Measurements from ENCODE around the gene KNL1.
"Not testable (repeated sequence)": the region's sequence is repeated elsewhere in the genome, so short reads cannot be mapped to it uniquely, and the experiment has no call there.

Gene KNL1

DNA sequence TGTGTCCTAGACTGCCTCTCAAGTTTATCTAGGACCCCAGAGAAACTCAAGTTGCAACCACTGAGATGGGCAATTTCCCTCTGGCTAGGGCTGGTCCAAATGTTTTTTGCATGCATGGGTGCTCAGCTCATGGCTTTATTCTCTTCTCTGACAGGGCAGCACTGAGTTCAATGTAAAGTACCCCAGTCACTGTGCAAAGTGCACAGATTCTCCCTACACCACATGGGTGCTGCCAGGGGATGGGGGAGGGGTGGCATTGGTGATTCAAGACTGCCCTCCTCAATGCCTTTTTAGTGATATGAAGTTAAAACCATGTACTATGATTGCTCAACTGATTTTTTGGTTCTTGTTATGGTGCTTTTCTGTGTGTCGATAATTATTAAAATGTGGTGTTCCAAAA lies 86.1 kb downstream of the KNL1 start:
- TF ChIP-seq, protein P1, sequence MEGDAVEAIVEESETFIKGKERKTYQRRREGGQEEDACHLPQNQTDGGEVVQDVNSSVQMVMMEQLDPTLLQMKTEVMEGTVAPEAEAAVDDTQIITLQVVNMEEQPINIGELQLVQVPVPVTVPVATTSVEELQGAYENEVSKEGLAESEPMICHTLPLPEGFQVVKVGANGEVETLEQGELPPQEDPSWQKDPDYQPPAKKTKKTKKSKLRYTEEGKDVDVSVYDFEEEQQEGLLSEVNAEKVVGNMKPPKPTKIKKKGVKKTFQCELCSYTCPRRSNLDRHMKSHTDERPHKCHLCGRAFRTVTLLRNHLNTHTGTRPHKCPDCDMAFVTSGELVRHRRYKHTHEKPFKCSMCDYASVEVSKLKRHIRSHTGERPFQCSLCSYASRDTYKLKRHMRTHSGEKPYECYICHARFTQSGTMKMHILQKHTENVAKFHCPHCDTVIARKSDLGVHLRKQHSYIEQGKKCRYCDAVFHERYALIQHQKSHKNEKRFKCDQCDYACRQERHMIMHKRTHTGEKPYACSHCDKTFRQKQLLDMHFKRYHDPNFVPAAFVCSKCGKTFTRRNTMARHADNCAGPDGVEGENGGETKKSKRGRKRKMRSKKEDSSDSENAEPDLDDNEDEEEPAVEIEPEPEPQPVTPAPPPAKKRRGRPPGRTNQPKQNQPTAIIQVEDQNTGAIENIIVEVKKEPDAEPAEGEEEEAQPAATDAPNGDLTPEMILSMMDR (IDR thresholded peaks at IDR 0.05; ENCODE audit: low read length), result no peak
- TF ChIP-seq EZH2 (IDR thresholded peaks at IDR 0.05; ENCODE audit: borderline replicate concordance, low read length), result no peak
- Histone ChIP-seq H3K9me2 (ENCODE audit: low read depth, low read length) (no peaks in the 10 kb centered on the region), H3K79me2 (ENCODE audit: insufficient read depth, low read length) (no peaks in the 10 kb centered on the region), H3K9me3 (ENCODE audit: low read length) (no peaks in the 10 kb centered on the region), H4K20me1 (ENCODE audit: insufficient read depth, low read length) (no peaks in the 10 kb centered on the region), H3K4me1 (ENCODE audit: insufficient read depth, low read length, severe bottlenecking) (peaks cover 16% of the 10 kb centered on the region), H3K4me2 (ENCODE audit: low read length) (peak overlapping the region; percentile 34; the same call in 1 of the 2 replicates), H3K27me3 (ENCODE audit: insufficient read depth, low read length) (no peaks in the 10 kb centered on the region), H3K36me3 (ENCODE audit: insufficient read depth, low read length) (no peaks in the 10 kb centered on the region), H3K27ac (ENCODE audit: low read depth, low read length, poor library complexity, severe bottlenecking) (peak overlapping the region; percentile 80), H3K9ac (ENCODE audit: low read length) (no peak overlapping the region), H3F3A (ENCODE audit: insufficient read depth, low read length) (0 out of 2 replicates have a peak, but pooled peaks cover 6% of the 10 kb centered on the region), H3K4me3 (ENCODE audit: low read depth, low read length, poor library complexity, severe bottlenecking) (no peak overlapping the region), H2AFZ (ENCODE audit: low read length) (no peak overlapping the region)

DNA sequence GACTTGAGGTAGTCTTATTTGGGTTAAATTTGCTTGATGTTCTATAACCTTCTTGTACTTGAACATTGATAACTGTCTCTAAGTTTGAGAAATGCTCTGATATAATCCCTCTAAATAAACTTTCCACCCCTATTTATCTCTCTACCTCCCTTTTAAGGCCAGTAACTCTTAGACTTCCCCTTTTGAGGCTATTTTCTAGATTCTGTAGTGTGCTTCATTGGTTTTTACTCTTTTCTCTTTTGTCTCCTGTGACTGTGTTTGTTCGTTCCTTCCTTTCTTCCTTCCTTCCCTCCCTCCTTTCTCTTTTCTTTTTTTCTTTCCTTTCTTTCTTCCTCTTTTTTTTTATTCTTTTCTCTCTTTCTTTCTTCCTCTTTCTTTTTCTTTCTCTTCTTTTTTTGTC lies 86.9 kb downstream of the KNL1 start:
- H3K9me3 ChIP-seq (ENCODE audit: low read length); H2AFZ ChIP-seq (ENCODE audit: low read length); H4K20me1 ChIP-seq (ENCODE audit: insufficient read depth, low read length); H3K79me2 ChIP-seq (ENCODE audit: insufficient read depth, low read length); H3K4me3 ChIP-seq (ENCODE audit: low read depth, low read length, poor library complexity, severe bottlenecking); H3K36me3 ChIP-seq (ENCODE audit: insufficient read depth, low read length); H3F3A ChIP-seq (ENCODE audit: insufficient read depth, low read length); H3K27me3 ChIP-seq (ENCODE audit: insufficient read depth, low read length); H3K9ac ChIP-seq (ENCODE audit: low read length); H3K9me2 ChIP-seq (ENCODE audit: low read depth, low read length): not testable (repeated sequence)
- peak overlapping the region; percentile 34; the same call in 1 of the 2 replicates for H3K4me2 ChIP-seq (ENCODE audit: low read length)
- H3K27ac ChIP-seq (ENCODE audit: low read depth, low read length, poor library complexity, severe bottlenecking), result peak overlapping the region; percentile 80
- H3K4me1 ChIP-seq (ENCODE audit: insufficient read depth, low read length, severe bottlenecking), result peaks cover 16% of the 10 kb centered on the region

DNA sequence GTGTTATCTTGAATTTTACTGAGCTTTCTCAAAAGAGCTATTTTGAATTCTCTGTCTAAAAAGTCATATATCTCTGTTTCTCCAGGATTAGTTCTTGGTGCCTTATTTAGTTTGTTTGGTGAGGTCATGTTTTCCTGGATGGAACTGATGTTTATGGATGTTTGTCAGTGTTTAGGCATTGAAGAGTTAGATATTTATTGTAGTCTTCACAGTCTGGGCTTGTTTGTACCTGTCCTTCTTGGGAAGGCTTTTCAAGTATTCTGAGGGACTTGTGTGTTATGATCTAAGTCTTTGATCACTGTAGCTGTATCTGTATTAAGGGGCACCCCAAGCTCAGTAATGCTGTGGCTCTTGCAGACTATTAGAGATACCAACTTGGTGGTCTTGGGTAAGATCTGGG lies 90.3 kb downstream of the KNL1 start:
- Histone ChIP-seq H3K4me2 (ENCODE audit: low read length) (no peak overlapping the region), H3K4me3 (ENCODE audit: low read depth, low read length, poor library complexity, severe bottlenecking) (no peak overlapping the region), H4K20me1 (ENCODE audit: insufficient read depth, low read length) (no peaks in the 10 kb centered on the region), H2AFZ (ENCODE audit: low read length) (no peak overlapping the region), H3K36me3 (ENCODE audit: insufficient read depth, low read length) (no peaks in the 10 kb centered on the region), H3K9me2 (ENCODE audit: low read depth, low read length) (no peaks in the 10 kb centered on the region), H3K4me1 (ENCODE audit: insufficient read depth, low read length, severe bottlenecking) (peaks cover 16% of the 10 kb centered on the region), H3K9ac (ENCODE audit: low read length) (no peak overlapping the region), H3K9me3 (ENCODE audit: low read length) (no peaks in the 10 kb centered on the region), H3K27me3 (ENCODE audit: insufficient read depth, low read length) (no peaks in the 10 kb centered on the region), H3F3A (ENCODE audit: insufficient read depth, low read length) (0 out of 2 replicates have a peak, but pooled peaks cover 6% of the 10 kb centered on the region), H3K79me2 (ENCODE audit: insufficient read depth, low read length) (no peaks in the 10 kb centered on the region), H3K27ac (ENCODE audit: low read depth, low read length, poor library complexity, severe bottlenecking) (no peak overlapping the region)
- TF ChIP-seq EZH2 (IDR thresholded peaks at IDR 0.05; ENCODE audit: borderline replicate concordance, low read length), result no peak
- TF ChIP-seq, protein P1 (IDR thresholded peaks at IDR 0.05; ENCODE audit: low read length), result no peak

DNA sequence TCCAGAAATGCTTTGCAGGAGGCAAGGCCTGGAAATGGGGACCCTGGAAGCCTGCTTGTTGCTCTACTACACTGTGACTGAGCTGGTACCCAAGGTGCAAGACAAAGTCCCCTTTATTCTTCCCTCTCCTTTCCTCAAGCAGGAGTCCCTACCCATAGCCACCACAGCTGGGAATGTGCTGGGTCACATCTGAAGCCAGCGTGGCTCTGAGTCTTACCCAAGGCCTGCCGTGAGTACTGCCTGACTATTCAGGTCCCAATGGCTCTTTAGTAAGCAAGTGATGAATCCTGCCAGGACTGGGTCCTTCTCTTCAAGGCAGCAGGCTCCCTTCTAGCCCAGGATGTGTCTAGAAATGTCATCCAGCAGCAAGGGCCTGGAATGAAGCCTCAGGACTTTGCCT lies 91.3 kb downstream of the KNL1 start:
- Histone ChIP-seq H3F3A (ENCODE audit: insufficient read depth, low read length) (0 out of 2 replicates have a peak, but pooled peaks cover 5% of the 10 kb centered on the region), H3K4me3 (ENCODE audit: low read depth, low read length, poor library complexity, severe bottlenecking) (no peak overlapping the region), H4K20me1 (ENCODE audit: insufficient read depth, low read length) (no peaks in the 10 kb centered on the region), H3K36me3 (ENCODE audit: insufficient read depth, low read length) (no peaks in the 10 kb centered on the region), H3K9me3 (ENCODE audit: low read length) (no peaks in the 10 kb centered on the region), H3K4me2 (ENCODE audit: low read length) (no peak overlapping the region), H2AFZ (ENCODE audit: low read length) (no peak overlapping the region), H3K27ac (ENCODE audit: low read depth, low read length, poor library complexity, severe bottlenecking) (no peak overlapping the region), H3K9me2 (ENCODE audit: low read depth, low read length) (no peaks in the 10 kb centered on the region), H3K4me1 (ENCODE audit: insufficient read depth, low read length, severe bottlenecking) (peaks cover 8% of the 10 kb centered on the region), H3K79me2 (ENCODE audit: insufficient read depth, low read length) (no peaks in the 10 kb centered on the region), H3K9ac (ENCODE audit: low read length) (no peak overlapping the region), H3K27me3 (ENCODE audit: insufficient read depth, low read length) (no peaks in the 10 kb centered on the region)
- TF ChIP-seq, protein P1 (IDR thresholded peaks at IDR 0.05; ENCODE audit: low read length), result no peak
- no peak for TF ChIP-seq EZH2 (IDR thresholded peaks at IDR 0.05; ENCODE audit: borderline replicate concordance, low read length)
